ENCODE measurements around the gene TMEM184B.

GRCh38 chr22:38300946-38301345 is 28.1 kb upstream of the TMEM184B start:
- TF ChIP-seq CTCF (IDR thresholded peaks at IDR 0.05) (no peak), ZFX (IDR thresholded peaks at IDR 0.05; ENCODE audit: borderline replicate concordance) (no peak)
